Small intestine (tissue), 7 donors: ENCODE data around the gene FZD7. TPM values are rescaled to one million over a fixed set of nuclear protein-coding genes. Genes with fewer than 3 reads are reported as not detected.
A peak's percentile ranks its signal among the peaks of the same experiment; 100 is the strongest.

ENCODE experiments used
- DNase-seq, 2 donors: peaks; one replicate each; pipeline versions ENCODE4 v3.0.0 to v3.0.0-alpha.2; 2013
- FAIRE-seq: peaks from 2 replicates; lab custom pipeline; 2012; peaks lifted over from hg19 to GRCh38; lab: Jason Lieb, UNC
- H3K27ac ChIP-seq, 3 donors: one replicate each; pipeline ENCODE4 v1.5.1; 2013; ENCODE audit warnings: low read length in 2 of 3, mild to moderate bottlenecking in 2 of 3, control low read depth in 1 of 3, inconsistent platforms in 1 of 3, low read depth in 1 of 3, moderate library complexity in 1 of 3
- H3K27me3 ChIP-seq, 3 donors: one replicate each; pipeline ENCODE4 v1.6.1; 2013; ENCODE audit warnings: low read length in 3 of 3, inconsistent platforms in 1 of 3; ENCODE audit not compliant: control insufficient read depth in 3 of 3, insufficient read depth in 3 of 3
- H3K36me3 ChIP-seq, 3 donors: one replicate each; pipeline ENCODE4 v1.6.1; 2013; ENCODE audit warnings: low read length in 3 of 3, inconsistent platforms in 1 of 3, low read depth in 1 of 3, mild to moderate bottlenecking in 1 of 3, moderate library complexity in 1 of 3; ENCODE audit not compliant: control insufficient read depth in 3 of 3, insufficient read depth in 2 of 3
- H3K4me1 ChIP-seq, 3 donors: one replicate each; pipeline ENCODE4 v1.6.1; 2013; ENCODE audit warnings: low read length in 2 of 3, inconsistent platforms in 1 of 3, low read depth in 1 of 3, mild to moderate bottlenecking in 1 of 3, moderate library complexity in 1 of 3; ENCODE audit not compliant: control insufficient read depth in 3 of 3, insufficient read depth in 2 of 3
- H3K4me3 ChIP-seq, 3 donors: one replicate each; pipeline ENCODE4 v1.5.1; 2013; ENCODE audit warnings: low read length in 3 of 3, control low read depth in 1 of 3, inconsistent platforms in 1 of 3, low read depth in 1 of 3, mild to moderate bottlenecking in 1 of 3, moderate library complexity in 1 of 3
- H3K9me3 ChIP-seq, 2 donors: one replicate each; pipeline ENCODE4 v1.6.1; 2013; ENCODE audit warnings: low read depth in 1 of 2, low read length in 1 of 2; ENCODE audit not compliant: control insufficient read depth in 2 of 2, insufficient read depth in 1 of 2
- WGBS, 3 donors: extraction: QIAGEN DNeasy Blood & Tissue Kit; methylation state at CpG; one replicate each; pipeline ENCODE4 v1.1.7; 2013; 5-methylcytosine and 5-hydroxymethylcytosine counted together
- polyA plus RNA-seq, 4 donors: library from polyadenylated mRNA; stranded (reverse) in 3 of 4; unstranded in 1 of 4; fragments of 200-250 nt in 3 of 4; fragments of 120-200 nt in 1 of 4; gene quantifications; one replicate each; pipeline versions ENCODE4 v1.2.1 to v1.2.3, GENCODE V29; 2013
- donor health status: healthy with polysubstance abuse.
- donor health status: control.
- donor health status: control.
- donor health status: Bipolar disorder and iron deficiency.
- donor health status: healthy.

Gene FZD7
- polyA plus RNA-seq, 4 donors: 1.6 to 27.9 (median 6.3) TPM

DNA sequence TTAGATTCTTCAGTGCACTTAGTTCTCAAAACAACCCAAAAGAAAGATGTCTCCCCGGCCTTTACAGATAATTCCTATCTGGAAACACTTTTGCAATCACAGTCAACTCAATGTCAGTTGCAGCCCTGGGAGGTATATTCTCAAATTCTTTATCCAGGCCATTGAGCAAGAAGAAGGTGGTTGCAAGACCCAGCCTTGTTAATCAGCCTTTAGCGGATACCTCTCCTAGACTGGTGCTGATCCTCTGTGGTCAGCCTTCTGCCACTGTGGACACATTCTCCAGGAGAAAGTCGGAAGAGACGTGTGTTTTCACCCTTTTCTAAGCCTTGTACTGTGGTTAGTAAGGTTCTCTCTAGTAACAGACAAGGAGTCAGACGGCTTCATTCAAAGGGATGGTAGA, 7.8 kb upstream of the FZD7 start:
- WGBS, 3 donors: 90 to 94% (median 91%) methylated on average over 5 of the region's 5 CpGs
- H3K36me3 ChIP-seq: no peaks in the 10 kb centered on the region
- no peak for DNase-seq
- H3K4me3 ChIP-seq: no peak overlapping the region
- H3K27ac ChIP-seq: no peak overlapping the region
- FAIRE-seq: no peak
- no peaks in the 10 kb centered on the region for H3K4me1 ChIP-seq
- no peaks in the 10 kb centered on the region for H3K9me3 ChIP-seq
- peaks cover 0 to 3% (median 0%) of the 10 kb centered on the region in 3 donors for H3K27me3 ChIP-seq

GRCh38 chr2:202026507-202026906, 7.1 kb upstream of the FZD7 start:
- Histone ChIP-seq H3K4me3 (no peak overlapping the region), H3K36me3 (no peaks in the 10 kb centered on the region), H3K27ac (no peak overlapping the region), H3K4me1 (no peaks in the 10 kb centered on the region), H3K9me3 (no peaks in the 10 kb centered on the region), H3K27me3 (peaks cover 0 to 3% (median 0%) of the 10 kb centered on the region in 3 donors)
- FAIRE-seq (no peak), DNase-seq (no peak)
- WGBS, 3 donors: 85 to 89% (median 87%) methylated on average over 5 of the region's 5 CpGs

DNA sequence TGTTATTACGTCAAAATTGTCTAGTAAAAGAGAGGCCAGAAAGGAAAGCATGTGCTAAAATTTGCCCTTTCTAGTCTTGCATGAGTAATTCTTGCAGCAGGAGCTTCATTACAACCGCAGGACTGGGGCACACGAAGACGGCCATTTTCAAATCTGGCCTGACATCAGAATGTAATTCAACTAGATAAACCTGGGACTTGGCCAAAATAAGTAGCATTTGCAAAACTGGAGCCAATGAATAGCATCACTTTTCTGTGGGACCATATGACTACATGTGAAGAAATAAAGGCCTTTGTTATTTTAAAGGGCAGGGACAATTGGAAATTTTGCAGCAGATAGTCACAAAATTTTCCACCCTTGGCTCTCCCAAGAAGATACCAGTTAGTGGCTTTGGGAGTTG, 3.0 kb upstream of the FZD7 start:
- Histone ChIP-seq H3K27ac (no peak overlapping the region), H3K4me1 (peaks cover 0 to 11% (median 6%) of the 10 kb centered on the region in 3 donors), H3K36me3 (peaks cover 0 to 2% (median 0%) of the 10 kb centered on the region in 3 donors), H3K4me3 (no peak overlapping the region), H3K9me3 (peaks cover 0 to 2% of the 10 kb centered on the region in 2 donors), H3K27me3 (peaks cover 0 to 6% (median 0%) of the 10 kb centered on the region in 3 donors)
- WGBS, 3 donors: 83 to 93% (median 90%) methylated on average over 4 of the region's 4 CpGs
- no peak for FAIRE-seq
- no peak for DNase-seq

DNA sequence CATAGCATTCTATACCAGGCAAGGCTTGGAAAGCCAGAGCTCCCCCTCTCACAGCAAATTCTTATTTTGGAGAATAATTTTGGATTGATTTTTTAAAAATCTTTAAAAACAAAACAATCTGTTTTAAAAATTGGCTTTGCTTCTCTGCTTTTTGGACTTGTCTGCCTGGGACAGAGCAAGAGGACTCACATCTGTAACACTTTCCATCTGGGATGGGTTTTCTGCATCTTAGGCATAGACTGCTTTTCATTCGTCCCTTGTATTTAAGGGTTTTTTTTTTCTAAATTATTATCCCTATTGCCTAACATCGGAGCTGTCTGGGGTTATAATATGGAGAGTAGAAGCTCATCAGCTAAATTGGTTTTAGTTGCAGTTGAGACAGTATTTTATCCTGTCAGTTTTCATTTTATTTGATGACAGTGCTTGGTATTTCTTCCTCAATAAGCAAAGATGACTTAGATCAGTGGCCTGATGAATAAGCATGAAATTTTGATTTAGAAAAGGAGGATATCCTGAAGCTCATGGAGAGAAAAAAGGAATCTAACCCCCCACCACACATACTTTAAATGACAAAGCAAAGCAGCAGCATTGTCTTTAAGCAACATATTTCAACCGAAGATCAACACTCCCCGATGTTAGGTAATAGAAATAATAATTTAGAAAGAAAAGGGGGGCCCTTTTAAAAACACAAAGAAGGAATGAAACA, 2.3 kb upstream of the FZD7 start:
- Histone ChIP-seq H3K9me3 (peaks cover 0 to 4% of the 10 kb centered on the region in 2 donors), H3K4me3 (no peak overlapping the region), H3K27me3 (peaks cover 0 to 8% (median 0%) of the 10 kb centered on the region in 3 donors), H3K4me1 (peaks cover 0 to 18% (median 6%) of the 10 kb centered on the region in 3 donors), H3K36me3 (peaks cover 0 to 6% (median 0%) of the 10 kb centered on the region in 3 donors), H3K27ac (no peak overlapping the region)
- FAIRE-seq: no peak
- DNase-seq: no peak
- 60 to 78% (median 74%) methylated on average over 4 of the region's 4 CpGs for WGBS, 3 donors

GRCh38 chr2:202032846-202033316, 774 bp upstream of the FZD7 start:
- Histone ChIP-seq H3K27me3 (peaks cover 0 to 8% (median 0%) of the 10 kb centered on the region in 3 donors), H3K4me1 (peaks cover 0 to 20% (median 6%) of the 10 kb centered on the region in 3 donors), H3K9me3 (peaks cover 0 to 4% of the 10 kb centered on the region in 2 donors), H3K4me3 (peak overlapping the region; percentile 61 to 95 (median 90)), H3K36me3 (peaks cover 0 to 6% (median 0%) of the 10 kb centered on the region in 3 donors), H3K27ac (peak overlapping the region; percentile 56 to 100 (median 99))
- peak; percentile 63 to 87 for DNase-seq
- no peak for FAIRE-seq
- WGBS, 3 donors: 0 to 1% (median 1%) methylated on average over 38 to 42 of the region's 42 CpGs

GRCh38 chr2:202034249-202035088, 814 bp downstream of the FZD7 start:
- H3K9me3 ChIP-seq: peaks cover 0 to 4% of the 10 kb centered on the region in 2 donors
- H3K4me1 ChIP-seq: peaks cover 0 to 27% (median 9%) of the 10 kb centered on the region in 3 donors
- peak; percentile 64 to 79 for DNase-seq
- peak overlapping the region; percentile 61 to 90 (median 69) for H3K4me3 ChIP-seq
- peaks cover 0 to 8% (median 0%) of the 10 kb centered on the region in 3 donors for H3K27me3 ChIP-seq
- 1% methylated on average over 60 to 105 of the region's 105 CpGs for WGBS, 3 donors
- peaks cover 0 to 6% (median 0%) of the 10 kb centered on the region in 3 donors for H3K36me3 ChIP-seq
- H3K27ac ChIP-seq: peak overlapping the region; percentile 92 to 97 (median 95)
- no peak for FAIRE-seq

- peaks cover 0 to 8% (median 0%) of the 10 kb centered on the region in 3 donors for H3K27me3 ChIP-seq
- peak in 1 of 2 donors; percentile 80 for DNase-seq
- FAIRE-seq: no peak
- peaks cover 0 to 31% (median 13%) of the 10 kb centered on the region in 3 donors for H3K4me1 ChIP-seq
- peak overlapping the region in 2 of 3 donors; percentile 62 to 90 for H3K4me3 ChIP-seq
- H3K9me3 ChIP-seq: peaks cover 0 to 4% of the 10 kb centered on the region in 2 donors
- H3K36me3 ChIP-seq: peaks cover 0 to 6% (median 0%) of the 10 kb centered on the region in 3 donors
- H3K27ac ChIP-seq: peak overlapping the region in 2 of 3 donors; percentile 92 to 95
- WGBS, 3 donors: 17 to 39% (median 34%) methylated on average over 54 to 78 of the region's 78 CpGs
Measured at GRCh38 chr2:202035089-202035940, 1.7 kb downstream of the FZD7 start.
